GM18909 (cell line): Measurements from ENCODE around the gene SHMT2.

ENCODE experiments used
- ATAC-seq: cut with Tn5 transposase; IDR thresholded peaks from one replicate; pipeline ENCODE4 v1.9.1; 2021; ENCODE audit warnings: mild to moderate bottlenecking; ENCODE audit not compliant: unreplicated experiment, poor library complexity

Gene SHMT2

GRCh38 chr12:57196439-57196838 is 33.1 kb upstream of the SHMT2 start:
- ATAC-seq = no peak

DNA sequence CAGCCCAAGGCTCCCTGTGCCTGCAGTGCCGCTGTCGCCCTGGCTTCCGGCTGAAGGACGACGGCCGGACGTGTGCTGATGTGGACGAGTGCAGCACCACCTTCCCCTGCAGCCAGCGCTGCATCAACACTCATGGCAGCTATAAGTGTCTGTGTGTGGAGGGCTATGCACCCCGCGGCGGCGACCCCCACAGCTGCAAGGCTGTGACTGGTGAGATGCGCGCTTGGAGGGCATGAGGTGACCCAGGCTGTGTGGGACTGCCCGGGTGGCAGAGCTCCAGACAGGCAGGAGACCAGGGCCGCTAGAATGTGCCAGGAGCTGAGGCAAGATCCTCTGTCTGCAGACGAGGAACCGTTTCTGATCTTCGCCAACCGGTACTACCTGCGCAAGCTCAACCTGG is 32.6 kb upstream of the SHMT2 start:
- ATAC-seq = no peak

DNA sequence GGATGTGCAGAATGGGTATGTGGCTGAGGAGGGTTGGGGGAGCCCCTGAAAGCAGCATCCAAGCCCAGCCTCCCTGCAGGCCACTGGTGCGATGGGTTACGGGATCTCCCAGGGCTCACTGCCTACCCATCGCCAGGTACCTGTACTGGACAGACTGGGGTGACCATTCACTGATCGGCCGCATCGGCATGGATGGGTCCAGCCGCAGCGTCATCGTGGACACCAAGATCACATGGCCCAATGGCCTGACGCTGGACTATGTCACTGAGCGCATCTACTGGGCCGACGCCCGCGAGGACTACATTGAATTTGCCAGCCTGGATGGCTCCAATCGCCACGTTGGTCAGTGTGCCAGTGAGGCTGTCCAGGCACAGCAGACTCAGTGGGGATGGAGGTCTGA is 31.2 kb upstream of the SHMT2 start:
- no peak for ATAC-seq

DNA sequence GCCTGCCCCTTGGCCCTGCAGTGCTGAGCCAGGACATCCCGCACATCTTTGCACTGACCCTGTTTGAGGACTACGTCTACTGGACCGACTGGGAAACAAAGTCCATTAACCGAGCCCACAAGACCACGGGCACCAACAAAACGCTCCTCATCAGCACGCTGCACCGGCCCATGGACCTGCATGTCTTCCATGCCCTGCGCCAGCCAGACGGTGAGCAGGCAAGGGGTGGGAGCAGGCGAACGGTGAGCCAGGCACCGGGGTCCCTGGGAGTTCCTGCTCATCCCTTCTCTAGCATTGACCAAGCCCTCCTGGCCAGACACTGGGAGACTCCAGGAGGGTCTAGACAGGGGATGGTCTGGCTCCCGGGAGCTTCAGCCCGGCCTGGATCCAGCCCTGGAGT is 30.3 kb upstream of the SHMT2 start:
- no peak for ATAC-seq

DNA sequence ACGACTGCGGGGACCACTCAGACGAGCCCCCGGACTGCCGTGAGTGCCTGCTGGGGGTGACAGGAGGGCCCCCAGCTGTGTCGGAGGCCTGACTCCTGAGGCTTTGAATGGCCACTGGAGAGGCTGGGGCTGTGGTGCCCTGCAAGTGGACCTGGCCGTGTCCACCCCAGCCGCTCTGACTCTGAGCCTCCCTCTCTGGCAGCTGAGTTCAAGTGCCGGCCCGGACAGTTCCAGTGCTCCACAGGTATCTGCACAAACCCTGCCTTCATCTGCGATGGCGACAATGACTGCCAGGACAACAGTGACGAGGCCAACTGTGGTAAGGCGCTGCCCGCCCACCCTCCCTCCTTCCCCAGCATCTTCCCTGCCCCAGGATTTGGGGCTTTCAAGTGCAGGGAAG is 29.0 kb upstream of the SHMT2 start:
- no peak for ATAC-seq

GRCh38 chr12:57201219-57201618 is 28.3 kb upstream of the SHMT2 start:
- ATAC-seq = no peak

GRCh38 chr12:57201631-57202030 is 27.9 kb upstream of the SHMT2 start:
- no peak for ATAC-seq

DNA sequence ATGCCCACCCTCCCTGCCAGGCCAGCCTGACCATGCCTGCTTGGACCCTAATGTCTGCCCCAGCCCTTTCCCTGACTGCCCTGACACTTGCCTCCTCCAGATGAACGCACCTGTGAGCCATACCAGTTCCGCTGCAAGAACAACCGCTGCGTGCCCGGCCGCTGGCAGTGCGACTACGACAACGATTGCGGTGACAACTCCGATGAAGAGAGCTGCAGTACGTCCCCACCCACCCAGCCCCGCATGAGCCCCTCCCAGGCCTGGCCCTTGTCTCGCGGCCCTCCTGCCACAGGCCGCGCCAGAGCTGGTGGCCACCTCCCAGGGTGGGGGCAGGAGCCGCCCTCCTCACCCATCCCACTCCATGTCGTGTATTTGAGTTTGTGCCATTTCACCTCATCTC is 27.2 kb upstream of the SHMT2 start:
- no peak for ATAC-seq

DNA sequence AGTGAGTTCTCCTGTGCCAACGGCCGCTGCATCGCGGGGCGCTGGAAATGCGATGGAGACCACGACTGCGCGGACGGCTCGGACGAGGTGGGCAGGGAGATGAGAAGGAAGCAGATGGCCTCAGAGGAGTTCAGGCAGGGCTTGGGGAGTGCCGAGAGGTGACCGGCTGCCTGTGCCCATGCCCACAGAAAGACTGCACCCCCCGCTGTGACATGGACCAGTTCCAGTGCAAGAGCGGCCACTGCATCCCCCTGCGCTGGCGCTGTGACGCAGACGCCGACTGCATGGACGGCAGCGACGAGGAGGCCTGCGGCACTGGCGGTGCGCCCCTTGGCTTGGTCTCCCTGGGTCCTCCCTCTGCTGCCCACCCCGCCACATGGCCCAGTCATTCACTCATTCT is 26.3 kb upstream of the SHMT2 start:
- ATAC-seq = no peak

DNA sequence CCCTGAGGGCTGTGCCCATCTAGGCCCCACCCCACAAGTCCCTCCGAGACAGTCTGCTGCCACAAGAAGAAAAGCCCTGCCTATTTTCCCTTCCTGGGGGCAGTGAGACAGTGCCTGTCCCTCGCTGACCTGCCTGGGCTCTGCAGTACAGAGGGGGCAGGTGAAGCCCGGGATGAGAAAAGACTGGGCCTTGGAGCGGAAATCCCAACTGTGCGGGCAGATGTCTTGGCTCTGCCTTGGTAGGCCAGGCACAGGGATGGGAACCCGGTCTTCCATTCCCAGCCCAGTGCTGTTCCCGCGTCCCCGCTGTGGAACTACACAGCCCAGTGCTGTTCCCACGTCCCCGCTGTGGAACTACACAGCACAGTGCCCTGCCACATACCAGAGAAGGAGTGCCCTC is 25.7 kb upstream of the SHMT2 start:
- no peak for ATAC-seq

- ATAC-seq = no peak
Observed at GRCh38 chr12:57204454-57204853, 25.1 kb upstream of the SHMT2 start.

- ATAC-seq = no peak
Observed at GRCh38 chr12:57205186-57205585, 24.3 kb upstream of the SHMT2 start.

- ATAC-seq = no peak
Observed at GRCh38 chr12:57205931-57206330, 23.6 kb upstream of the SHMT2 start.

DNA sequence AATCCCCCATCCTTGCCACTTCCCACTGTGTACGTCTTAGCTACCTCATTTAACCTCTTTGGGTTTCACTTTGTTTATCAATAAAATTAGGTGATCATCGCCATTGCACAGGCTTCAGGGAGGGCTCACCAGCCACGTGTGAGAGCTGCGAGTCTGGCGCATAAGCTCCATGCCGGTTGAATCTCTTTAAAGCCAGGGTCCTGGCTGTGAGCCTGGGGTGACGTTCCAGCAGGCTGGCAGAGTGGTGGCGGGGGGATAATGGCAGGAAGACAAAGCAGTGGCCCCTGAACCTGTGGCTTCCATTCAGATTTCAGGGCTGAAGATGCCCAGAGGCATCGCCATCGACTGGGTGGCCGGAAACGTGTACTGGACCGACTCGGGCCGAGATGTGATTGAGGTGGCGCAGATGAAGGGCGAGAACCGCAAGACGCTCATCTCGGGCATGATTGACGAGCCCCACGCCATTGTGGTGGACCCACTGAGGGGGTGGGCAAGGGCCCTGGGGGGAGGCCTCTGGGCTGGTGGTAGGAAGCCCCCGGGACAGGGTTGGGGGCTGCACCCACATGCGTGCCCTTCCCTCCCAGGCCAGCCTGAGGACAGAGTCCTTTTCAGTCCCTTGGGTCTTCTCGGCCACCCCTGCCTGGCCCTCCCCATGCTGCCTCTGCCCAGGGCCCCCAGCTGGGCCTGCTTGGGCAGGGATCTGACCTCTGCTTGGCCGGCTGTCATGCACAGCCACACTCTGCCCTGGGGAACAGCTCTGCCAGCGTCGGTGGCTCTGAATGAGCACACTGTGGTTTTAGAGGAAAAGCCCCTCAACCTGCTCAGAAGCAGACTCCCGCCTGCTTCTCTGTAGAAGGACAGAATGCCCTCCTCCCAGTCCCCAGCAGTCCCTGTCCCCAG is 21.5 kb upstream of the SHMT2 start:
- ATAC-seq = no peak

- no peak for ATAC-seq
Observed at GRCh38 chr12:57208631-57209282, 20.8 kb upstream of the SHMT2 start.

- ATAC-seq = no peak
Observed at GRCh38 chr12:57209916-57210315, 19.6 kb upstream of the SHMT2 start.

- ATAC-seq = no peak
Observed at GRCh38 chr12:57210461-57210860, 19.1 kb upstream of the SHMT2 start.

GRCh38 chr12:57210926-57211692 is 18.4 kb upstream of the SHMT2 start:
- ATAC-seq = no peak

- ATAC-seq = no peak
Observed at GRCh38 chr12:57211791-57212700, 17.5 kb upstream of the SHMT2 start.

DNA sequence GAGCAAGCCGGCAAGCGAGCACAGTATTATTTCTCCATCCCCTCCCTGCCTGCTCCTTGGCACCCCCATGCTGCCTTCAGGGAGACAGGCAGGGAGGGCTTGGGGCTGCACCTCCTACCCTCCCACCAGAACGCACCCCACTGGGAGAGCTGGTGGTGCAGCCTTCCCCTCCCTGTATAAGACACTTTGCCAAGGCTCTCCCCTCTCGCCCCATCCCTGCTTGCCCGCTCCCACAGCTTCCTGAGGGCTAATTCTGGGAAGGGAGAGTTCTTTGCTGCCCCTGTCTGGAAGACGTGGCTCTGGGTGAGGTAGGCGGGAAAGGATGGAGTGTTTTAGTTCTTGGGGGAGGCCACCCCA is 16.8 kb upstream of the SHMT2 start:
- ATAC-seq = no peak
